Measurements from ENCODE around the gene CDH4.
"Not testable (repeated sequence)": the region's sequence is repeated elsewhere in the genome, so short reads cannot be mapped to it uniquely, and the experiment has no call there.

The CDH4 gene

GRCh38 chr20:61391812-61392520 lies 139.9 kb downstream of the CDH4 start:
- no peak overlapping the region for H3K4me3 Mint-ChIP-seq
- no peaks in the 10 kb centered on the region for H3K36me3 Mint-ChIP-seq (ENCODE audit: low read depth)
- no peaks in the 10 kb centered on the region for H3K4me1 Mint-ChIP-seq (ENCODE audit: low read depth)
- H3K27me3 Mint-ChIP-seq (ENCODE audit: low read depth): no peaks in the 10 kb centered on the region
- H3K27ac Mint-ChIP-seq: no peak overlapping the region
- H3K9me3 Mint-ChIP-seq: peaks cover 11% of the 10 kb centered on the region

- Mint-ChIP-seq H3K4me3 (no peak overlapping the region), H3K9me3 (peaks cover 10% of the 10 kb centered on the region), H3K36me3 (ENCODE audit: low read depth) (no peaks in the 10 kb centered on the region), H3K27ac (no peak overlapping the region), H3K27me3 (ENCODE audit: low read depth) (no peaks in the 10 kb centered on the region), H3K4me1 (ENCODE audit: low read depth) (no peaks in the 10 kb centered on the region)
Observed at GRCh38 chr20:61394088-61394799, 142.2 kb downstream of the CDH4 start.

GRCh38 chr20:61396262-61396848 lies 144.3 kb downstream of the CDH4 start:
- Mint-ChIP-seq H3K27me3 (ENCODE audit: low read depth) (no peaks in the 10 kb centered on the region), H3K9me3 (peaks cover 4% of the 10 kb centered on the region), H3K27ac (no peak overlapping the region), H3K4me3 (no peak overlapping the region), H3K36me3 (ENCODE audit: low read depth) (no peaks in the 10 kb centered on the region), H3K4me1 (ENCODE audit: low read depth) (no peaks in the 10 kb centered on the region)

- Mint-ChIP-seq H3K4me1 (ENCODE audit: low read depth) (no peaks in the 10 kb centered on the region), H3K36me3 (ENCODE audit: low read depth) (no peaks in the 10 kb centered on the region), H3K9me3 (peaks cover 4% of the 10 kb centered on the region), H3K4me3 (no peak overlapping the region), H3K27me3 (ENCODE audit: low read depth) (no peaks in the 10 kb centered on the region), H3K27ac (no peak overlapping the region)
Observed at GRCh38 chr20:61397146-61397545, 145.1 kb downstream of the CDH4 start.

- Mint-ChIP-seq H3K4me3 (no peak overlapping the region), H3K36me3 (ENCODE audit: low read depth) (no peaks in the 10 kb centered on the region), H3K27ac (no peak overlapping the region), H3K4me1 (ENCODE audit: low read depth) (no peaks in the 10 kb centered on the region), H3K9me3 (peaks cover 4% of the 10 kb centered on the region), H3K27me3 (ENCODE audit: low read depth) (no peaks in the 10 kb centered on the region)
Observed at GRCh38 chr20:61397790-61398189, 145.7 kb downstream of the CDH4 start.

- Mint-ChIP-seq H3K4me3 (no peak overlapping the region), H3K27me3 (ENCODE audit: low read depth) (no peaks in the 10 kb centered on the region), H3K9me3 (no peaks in the 10 kb centered on the region), H3K36me3 (ENCODE audit: low read depth) (no peaks in the 10 kb centered on the region), H3K4me1 (ENCODE audit: low read depth) (no peaks in the 10 kb centered on the region), H3K27ac (no peak overlapping the region)
Observed at GRCh38 chr20:61399433-61399832, 147.4 kb downstream of the CDH4 start.

- no peaks in the 10 kb centered on the region for H3K9me3 Mint-ChIP-seq
- H3K4me1 Mint-ChIP-seq (ENCODE audit: low read depth): no peaks in the 10 kb centered on the region
- no peak overlapping the region for H3K27ac Mint-ChIP-seq
- H3K4me3 Mint-ChIP-seq: no peak overlapping the region
- no peaks in the 10 kb centered on the region for H3K27me3 Mint-ChIP-seq (ENCODE audit: low read depth)
- H3K36me3 Mint-ChIP-seq (ENCODE audit: low read depth): no peaks in the 10 kb centered on the region
Observed at GRCh38 chr20:61400499-61400898, 148.4 kb downstream of the CDH4 start.

- Mint-ChIP-seq H3K36me3 (ENCODE audit: low read depth) (no peaks in the 10 kb centered on the region), H3K4me1 (ENCODE audit: low read depth) (no peaks in the 10 kb centered on the region), H3K27me3 (ENCODE audit: low read depth) (no peaks in the 10 kb centered on the region), H3K4me3 (no peak overlapping the region), H3K27ac (no peak overlapping the region), H3K9me3 (peaks cover 8% of the 10 kb centered on the region)
Observed at GRCh38 chr20:61404303-61404702, 152.2 kb downstream of the CDH4 start.

- no peak overlapping the region for H3K4me3 Mint-ChIP-seq
- peaks cover 8% of the 10 kb centered on the region for H3K9me3 Mint-ChIP-seq
- no peaks in the 10 kb centered on the region for H3K4me1 Mint-ChIP-seq (ENCODE audit: low read depth)
- H3K27me3 Mint-ChIP-seq (ENCODE audit: low read depth): no peaks in the 10 kb centered on the region
- no peaks in the 10 kb centered on the region for H3K36me3 Mint-ChIP-seq (ENCODE audit: low read depth)
- H3K27ac Mint-ChIP-seq: no peak overlapping the region
Observed at GRCh38 chr20:61405007-61405406, 152.9 kb downstream of the CDH4 start.

GRCh38 chr20:61406773-61407172 lies 154.7 kb downstream of the CDH4 start:
- not testable (repeated sequence) for H3K36me3 Mint-ChIP-seq (ENCODE audit: low read depth); H3K27ac Mint-ChIP-seq; H3K4me3 Mint-ChIP-seq; H3K4me1 Mint-ChIP-seq (ENCODE audit: low read depth); H3K9me3 Mint-ChIP-seq; H3K27me3 Mint-ChIP-seq (ENCODE audit: low read depth)

- Mint-ChIP-seq H3K27ac (no peak overlapping the region), H3K36me3 (ENCODE audit: low read depth) (no peaks in the 10 kb centered on the region), H3K4me1 (ENCODE audit: low read depth) (no peaks in the 10 kb centered on the region), H3K9me3 (peaks cover 8% of the 10 kb centered on the region), H3K27me3 (ENCODE audit: low read depth) (no peaks in the 10 kb centered on the region), H3K4me3 (no peak overlapping the region)
Observed at GRCh38 chr20:61407561-61407960, 155.5 kb downstream of the CDH4 start.

GRCh38 chr20:61408951-61409740 lies 157.1 kb downstream of the CDH4 start:
- no peak overlapping the region for H3K4me3 Mint-ChIP-seq
- no peaks in the 10 kb centered on the region for H3K36me3 Mint-ChIP-seq (ENCODE audit: low read depth)
- peaks cover 8% of the 10 kb centered on the region for H3K9me3 Mint-ChIP-seq
- H3K27ac Mint-ChIP-seq: no peak overlapping the region
- no peaks in the 10 kb centered on the region for H3K27me3 Mint-ChIP-seq (ENCODE audit: low read depth)
- no peaks in the 10 kb centered on the region for H3K4me1 Mint-ChIP-seq (ENCODE audit: low read depth)

GRCh38 chr20:61411743-61412142 lies 159.7 kb downstream of the CDH4 start:
- H3K27ac Mint-ChIP-seq: no peak overlapping the region
- H3K27me3 Mint-ChIP-seq (ENCODE audit: low read depth): no peaks in the 10 kb centered on the region
- no peaks in the 10 kb centered on the region for H3K4me1 Mint-ChIP-seq (ENCODE audit: low read depth)
- H3K36me3 Mint-ChIP-seq (ENCODE audit: low read depth): no peaks in the 10 kb centered on the region
- no peak overlapping the region for H3K4me3 Mint-ChIP-seq
- H3K9me3 Mint-ChIP-seq: peaks cover 7% of the 10 kb centered on the region

- no peak overlapping the region for H3K4me3 Mint-ChIP-seq
- H3K27ac Mint-ChIP-seq: no peak overlapping the region
- H3K36me3 Mint-ChIP-seq (ENCODE audit: low read depth): no peaks in the 10 kb centered on the region
- H3K9me3 Mint-ChIP-seq: no peaks in the 10 kb centered on the region
- H3K4me1 Mint-ChIP-seq (ENCODE audit: low read depth): no peaks in the 10 kb centered on the region
- no peaks in the 10 kb centered on the region for H3K27me3 Mint-ChIP-seq (ENCODE audit: low read depth)
Observed at GRCh38 chr20:61413752-61414151, 161.7 kb downstream of the CDH4 start.
